Neural cell (in vitro differentiated cells): Measurements from ENCODE around the gene MIS18BP1. TPM values are rescaled to one million over a fixed set of nuclear protein-coding genes. Genes with fewer than 3 reads are reported as not detected.

Experiments used
- H2AFZ ChIP-seq: fragments of 200-600, 300-800 bp; sonication (generic), shearing (Covaris generic); 2 replicates; pipeline ENCODE4 v1.6.0; 2014; ENCODE audit warnings: low read depth, mild to moderate bottlenecking, antibody characterized with exemption, low read length, moderate library complexity
- H3F3A ChIP-seq: fragments of 200-600 bp; shearing (Covaris generic); 2 replicates; pipeline ENCODE4 v1.6.1; 2016; ENCODE audit warnings: mild to moderate bottlenecking, moderate library complexity, mixed read lengths, antibody characterized with exemption, low read length; ENCODE audit not compliant: insufficient read depth, poor library complexity, severe bottlenecking
- H3K27ac ChIP-seq: fragments of 200-600, 300-800 bp; sonication (generic), shearing (Covaris generic); 2 replicates; pipeline ENCODE4 v1.5.1; 2014; ENCODE audit warnings: mild to moderate bottlenecking, low read length, moderate library complexity
- H3K27me3 ChIP-seq: fragments of 300-800, 200-600 bp; sonication (generic), shearing (Covaris generic); 2 replicates; pipeline ENCODE4 v1.6.0; 2014; ENCODE audit warnings: mild to moderate bottlenecking, low read depth, low read length, moderate library complexity; ENCODE audit not compliant: insufficient read depth
- H3K36me3 ChIP-seq: fragments of 300-800, 200-600 bp; sonication (generic), shearing (Covaris generic); 2 replicates; pipeline ENCODE4 v1.5.1; 2014; ENCODE audit warnings: mild to moderate bottlenecking, antibody characterized with exemption, low read length, moderate library complexity; ENCODE audit not compliant: insufficient read depth
- H3K4me2 ChIP-seq: fragments of 300-800, 200-600 bp; sonication (generic), shearing (Covaris generic); 2 replicates; pipeline ENCODE4 v1.6.0; 2014; ENCODE audit warnings: mild to moderate bottlenecking, low read length
- H3K4me3 ChIP-seq: fragments of 300-800, 200-600 bp; sonication (generic), shearing (Covaris generic); 2 replicates; pipeline ENCODE4 v1.5.1; 2014; ENCODE audit warnings: mild to moderate bottlenecking, low read length, moderate library complexity
- H3K79me2 ChIP-seq: fragments of 200-600 bp; shearing (Covaris generic); replicated peaks from 2 replicates; pipeline ENCODE4 v1.6.0; 2014; ENCODE audit warnings: mild to moderate bottlenecking, low read length, moderate library complexity; ENCODE audit not compliant: insufficient read depth
- H3K9ac ChIP-seq: fragments of 300-800, 200-600 bp; sonication (generic), shearing (Covaris generic); 2 replicates; pipeline ENCODE4 v1.6.1; 2016; ENCODE audit warnings: mild to moderate bottlenecking, low read length, mixed read lengths
- H3K9me2 ChIP-seq: fragments of 200-600 bp; shearing (Covaris generic); 2 replicates; pipeline ENCODE4 v1.6.1; 2016; ENCODE audit warnings: mild to moderate bottlenecking, low read length, mixed read lengths; ENCODE audit not compliant: insufficient read depth
- H3K9me3 ChIP-seq: fragments of 200-600, 300-800 bp; sonication (generic), shearing (Covaris generic); 2 replicates; pipeline ENCODE4 v1.6.1; 2016; ENCODE audit warnings: mild to moderate bottlenecking, mixed run types, low read length, moderate library complexity, mixed read lengths
- H4K20me1 ChIP-seq: fragments of 200-600 bp; shearing (Covaris generic); 2 replicates; pipeline ENCODE4 v1.6.1; 2016; ENCODE audit warnings: mild to moderate bottlenecking, mixed run types; ENCODE audit not compliant: insufficient read depth
- CTCF ChIP-seq: fragments of 450-650 bp; IDR thresholded peaks from 2 replicates; pipeline ENCODE4 v1.5.1; 2014; ENCODE audit warnings: antibody characterized with exemption, mild to moderate bottlenecking, moderate library complexity; ENCODE audit not compliant: poor library complexity, severe bottlenecking
- EP300 ChIP-seq: fragments of 450-650 bp; conservative IDR thresholded peaks from 2 replicates; pipeline ENCODE4 v1.6.1; 2014; ENCODE audit warnings: antibody characterized with exemption, mild to moderate bottlenecking, moderate library complexity; ENCODE audit not compliant: poor library complexity, severe bottlenecking
- EZH2 ChIP-seq: fragments of 200-600, 300-800 bp; shearing (Covaris generic), sonication (generic); IDR thresholded peaks from 2 replicates; pipeline ENCODE4 v1.6.1; 2014; ENCODE audit warnings: antibody characterized with exemption, low read length, borderline replicate concordance, mild to moderate bottlenecking; ENCODE audit not compliant: insufficient read depth, poor library complexity, severe bottlenecking
- MXI1 ChIP-seq: fragments of 450-650 bp; conservative IDR thresholded peaks from 2 replicates; pipeline ENCODE4 v1.6.1; 2014; ENCODE audit warnings: antibody characterized with exemption, mild to moderate bottlenecking; ENCODE audit not compliant: poor library complexity, severe bottlenecking
- POLR2AphosphoS5 ChIP-seq: IDR thresholded peaks from 2 replicates; pipeline ENCODE4 v1.6.1; 2012
- RAD21 ChIP-seq: fragments of 450-650 bp; conservative IDR thresholded peaks from 2 replicates; pipeline ENCODE4 v1.6.1; 2014; ENCODE audit warnings: antibody characterized with exemption, mild to moderate bottlenecking, moderate library complexity
- REST ChIP-seq: IDR thresholded peaks from 2 replicates; pipeline ENCODE4 v1.6.1; 2012; ENCODE audit warnings: borderline replicate concordance
- SMC3 ChIP-seq: fragments of 450-650 bp; conservative IDR thresholded peaks from 2 replicates; pipeline ENCODE4 v1.6.1; 2014; ENCODE audit warnings: antibody characterized with exemption, mild to moderate bottlenecking, moderate library complexity; ENCODE audit not compliant: poor library complexity
- TAF1 ChIP-seq: IDR thresholded peaks from 2 replicates; pipeline ENCODE4 v1.6.1; 2012; ENCODE audit warnings: low read depth
- polyA plus RNA-seq: library from polyadenylated mRNA; depleted of rRNA; stranded (reverse); fragments of >200 nt; gene quantifications from 2 replicates; pipeline ENCODE4 v1.2.3, GENCODE V29; 2014

MIS18BP1 gene
- polyA plus RNA-seq, 1 donor from 2014 or later = 1.2 TPM

- no peaks in the 10 kb centered on the region for H4K20me1 ChIP-seq
- H3K9ac ChIP-seq = no peak overlapping the region
- no peaks in the 10 kb centered on the region for H3K27me3 ChIP-seq
- H2AFZ ChIP-seq = no peak overlapping the region
- no peak overlapping the region for H3K27ac ChIP-seq
- H3K79me2 ChIP-seq = no peaks in the 10 kb centered on the region
- H3K9me2 ChIP-seq = no peaks in the 10 kb centered on the region
- TF ChIP-seq SMC3 (no peak), REST (no peak), CTCF (no peak), EP300 (no peak), EZH2 (no peak), MXI1 (no peak), RAD21 (no peak), TAF1 (no peak), POLR2AphosphoS5 (no peak)
- H3K9me3 ChIP-seq = no peaks in the 10 kb centered on the region
- H3K4me2 ChIP-seq = no peak overlapping the region
- H3F3A ChIP-seq = no peaks in the 10 kb centered on the region
- H3K36me3 ChIP-seq = no peaks in the 10 kb centered on the region
- H3K4me3 ChIP-seq = no peak overlapping the region
Observed at GRCh38 chr14:45267071-45267470, 14.1 kb upstream of the MIS18BP1 start.

DNA sequence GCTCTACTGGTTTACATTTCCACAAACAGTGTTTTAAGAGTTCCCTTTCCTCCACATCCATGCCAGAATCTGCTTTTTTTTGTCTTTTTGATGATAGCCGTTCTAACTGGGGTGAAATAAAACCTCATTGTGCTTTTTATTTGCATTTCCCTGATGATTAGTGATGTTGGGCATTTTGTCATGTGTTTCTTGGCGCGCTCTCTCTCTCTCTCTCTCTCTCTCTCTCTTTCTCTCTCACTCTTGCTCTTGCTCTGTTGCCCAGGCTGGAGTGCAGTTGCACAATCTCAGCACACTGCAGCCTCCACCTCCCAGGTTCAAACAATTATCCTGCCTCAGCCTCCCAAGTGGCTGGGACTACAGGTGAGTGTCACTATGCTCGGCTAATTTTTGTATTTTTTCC, 9.6 kb upstream of the MIS18BP1 start:
- peaks cover 4% of the 10 kb centered on the region for H3K9me3 ChIP-seq
- H3K4me3 ChIP-seq = no peak overlapping the region
- no peaks in the 10 kb centered on the region for H3K27me3 ChIP-seq
- no peaks in the 10 kb centered on the region for H3K9me2 ChIP-seq
- no peak overlapping the region for H3K27ac ChIP-seq
- no peak overlapping the region for H3K4me2 ChIP-seq
- no peaks in the 10 kb centered on the region for H3K79me2 ChIP-seq
- no peak for TF ChIP-seq REST
- no peak for TF ChIP-seq RAD21
- no peaks in the 10 kb centered on the region for H4K20me1 ChIP-seq
- H3F3A ChIP-seq = no peaks in the 10 kb centered on the region
- H2AFZ ChIP-seq = no peak overlapping the region
- H3K9ac ChIP-seq = no peak overlapping the region
- no peaks in the 10 kb centered on the region for H3K36me3 ChIP-seq
